ENCODE measurements around the gene TGM3. TPM values are rescaled to one million over a fixed set of nuclear protein-coding genes. Genes with fewer than 3 reads are reported as not detected.
"Not testable (repeated sequence)": the region's sequence is repeated elsewhere in the genome, so short reads cannot be mapped to it uniquely, and the experiment has no call there.

The TGM3 gene
- total and polyA plus RNA-seq, 10 of the 15 experiments (the other 5 are each of a cell fraction or from before 2014, with no cell fraction given), result not detected

DNA sequence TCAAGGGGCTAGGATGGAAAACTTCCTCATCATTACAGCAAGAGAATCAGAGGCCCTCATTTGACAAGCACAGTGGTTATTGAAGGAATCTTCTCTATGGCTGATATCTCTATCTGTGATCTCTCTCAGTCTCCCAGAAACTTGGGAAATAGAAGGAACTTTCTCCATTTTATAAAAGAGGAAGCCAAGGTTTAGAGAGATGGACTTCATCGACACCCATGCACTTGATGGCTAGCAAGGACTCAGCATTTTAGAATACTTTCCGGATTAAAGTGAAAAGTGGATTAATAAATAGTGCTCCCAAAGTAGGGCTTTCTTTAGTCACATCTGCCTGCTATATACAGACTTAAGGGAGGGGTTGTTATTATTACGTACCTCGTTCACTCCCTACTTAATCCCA is 34.2 kb upstream of the TGM3 start:
- no peak for DNase-seq (ENCODE audit: low read depth, low spot score)
- Histone ChIP-seq H3K27ac (ENCODE audit: control insufficient read depth, insufficient read depth) (no peak overlapping the region), H3K4me1 (ENCODE audit: control insufficient read depth, insufficient read depth, low read length) (no peaks in the 10 kb centered on the region), H3K9me3 (replicated peaks; ENCODE audit: control insufficient read depth, insufficient read depth, low read length) (no peaks in the 10 kb centered on the region), H3K27me3 (replicated peaks in 1 of 2; ENCODE audit: control insufficient read depth in 2 of 2, insufficient read depth in 2 of 2, low read length in 1 of 2) (peaks cover 0 to 6% of the 10 kb centered on the region in 2 experiments; a peak in 2 of 4 replicates), H4K20me1 (ENCODE audit: control insufficient read depth, insufficient read depth) (no peaks in the 10 kb centered on the region), H2AFZ (ENCODE audit: control insufficient read depth, low read depth, low read length) (no peak overlapping the region), H3K36me3 (ENCODE audit: control insufficient read depth in 2 of 2, insufficient read depth in 2 of 2, low read length in 1 of 2) (no peaks in the 10 kb centered on the region), H3K4me3 (no peak overlapping the region), H3K79me2 (ENCODE audit: control insufficient read depth, insufficient read depth, low read length) (no peaks in the 10 kb centered on the region), H3K4me2 (ENCODE audit: control insufficient read depth, insufficient read depth) (no peak overlapping the region), H3K9ac (ENCODE audit: control insufficient read depth, insufficient read depth, low read length) (no peak overlapping the region)
- ChIA-PET POLR2A (no interaction called here), RAD21 (ENCODE audit: unreplicated experiment) (no interaction called here), CTCF (interaction anchor here (0.6 kb wide), 1 partner anchor 338 kb away, joined by 3 read pairs; no protein-coding TSS in a partner anchor), SMC1A (ENCODE audit: uncharacterized antibody, unreplicated experiment) (no interaction called here)
- no TSS peak for BruUV-seq (replicated peaks)
- TF ChIP-seq NRF1 (conservative IDR thresholded peaks at IDR 0.05; ENCODE audit: low read depth, low read length), result no peak
- no peak for FAIRE-seq
- 46% methylated on average over 4 of the region's 4 CpGs for WGBS (ENCODE audit: insufficient coverage, insufficient replicate concordance, low lambda C conversion rate, missing lambda C conversion rate)
- in situ Hi-C loops (cut with MboI), result no loop called here
- no peak for ATAC-seq
- intact Hi-C loops (cut with micrococcal nuclease; ENCODE audit: unreplicated experiment), result no loop called here

DNA sequence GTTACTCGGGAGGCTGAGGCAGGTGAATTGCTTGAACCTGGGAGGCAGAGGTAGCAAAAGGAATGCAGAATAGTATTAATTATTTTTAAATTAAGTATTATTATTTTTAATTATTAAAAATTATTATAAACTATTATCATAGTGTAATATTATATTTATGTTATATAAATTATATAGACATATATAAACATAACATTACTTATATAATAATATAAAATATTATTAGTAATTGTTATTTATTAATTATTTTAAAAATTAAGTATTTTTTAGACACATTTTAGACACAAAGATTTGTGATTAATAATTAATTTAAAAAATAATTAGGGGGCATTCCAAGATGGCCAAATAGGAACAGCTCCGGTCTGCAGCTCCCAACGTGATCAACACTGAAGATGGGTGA is 31.7 kb upstream of the TGM3 start:
- intact Hi-C loops (cut with micrococcal nuclease; ENCODE audit: unreplicated experiment) (no loop called here), in situ Hi-C loops (cut with MboI) (no loop called here)
- H3K4me2 ChIP-seq (ENCODE audit: control insufficient read depth, insufficient read depth), result no peak overlapping the region
- ChIA-PET CTCF (no interaction called here), RAD21 (ENCODE audit: unreplicated experiment) (no interaction called here), SMC1A (ENCODE audit: uncharacterized antibody, unreplicated experiment) (interaction anchor here (2.2 kb wide), 1 partner anchor 11 kb away, joined by 5 read pairs; no protein-coding TSS in a partner anchor), POLR2A (no interaction called here)
- no peaks in the 10 kb centered on the region for H3K79me2 ChIP-seq (ENCODE audit: control insufficient read depth, insufficient read depth, low read length)
- H3K4me1 ChIP-seq (ENCODE audit: control insufficient read depth, insufficient read depth, low read length), result no peaks in the 10 kb centered on the region
- H3K27me3 ChIP-seq (replicated peaks in 1 of 2; ENCODE audit: control insufficient read depth in 2 of 2, insufficient read depth in 2 of 2, low read length in 1 of 2), result peaks cover 0 to 6% of the 10 kb centered on the region in 2 experiments; a peak in 2 of 4 replicates
- H4K20me1 ChIP-seq (ENCODE audit: control insufficient read depth, insufficient read depth), result no peaks in the 10 kb centered on the region
- 53% methylated on average over 3 of the region's 3 CpGs for WGBS (ENCODE audit: insufficient coverage, insufficient replicate concordance, low lambda C conversion rate, missing lambda C conversion rate)
- H3K27ac ChIP-seq (ENCODE audit: control insufficient read depth, insufficient read depth), result no peak overlapping the region
- FAIRE-seq, result no peak
- ATAC-seq, result no peak
- H3K9ac ChIP-seq (ENCODE audit: control insufficient read depth, insufficient read depth, low read length), result no peak overlapping the region
- H3K4me3 ChIP-seq, result no peak overlapping the region
- TF ChIP-seq, protein P1, sequence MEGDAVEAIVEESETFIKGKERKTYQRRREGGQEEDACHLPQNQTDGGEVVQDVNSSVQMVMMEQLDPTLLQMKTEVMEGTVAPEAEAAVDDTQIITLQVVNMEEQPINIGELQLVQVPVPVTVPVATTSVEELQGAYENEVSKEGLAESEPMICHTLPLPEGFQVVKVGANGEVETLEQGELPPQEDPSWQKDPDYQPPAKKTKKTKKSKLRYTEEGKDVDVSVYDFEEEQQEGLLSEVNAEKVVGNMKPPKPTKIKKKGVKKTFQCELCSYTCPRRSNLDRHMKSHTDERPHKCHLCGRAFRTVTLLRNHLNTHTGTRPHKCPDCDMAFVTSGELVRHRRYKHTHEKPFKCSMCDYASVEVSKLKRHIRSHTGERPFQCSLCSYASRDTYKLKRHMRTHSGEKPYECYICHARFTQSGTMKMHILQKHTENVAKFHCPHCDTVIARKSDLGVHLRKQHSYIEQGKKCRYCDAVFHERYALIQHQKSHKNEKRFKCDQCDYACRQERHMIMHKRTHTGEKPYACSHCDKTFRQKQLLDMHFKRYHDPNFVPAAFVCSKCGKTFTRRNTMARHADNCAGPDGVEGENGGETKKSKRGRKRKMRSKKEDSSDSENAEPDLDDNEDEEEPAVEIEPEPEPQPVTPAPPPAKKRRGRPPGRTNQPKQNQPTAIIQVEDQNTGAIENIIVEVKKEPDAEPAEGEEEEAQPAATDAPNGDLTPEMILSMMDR (IDR thresholded peaks at IDR 0.05 in 2 of 3, conservative IDR thresholded peaks at IDR 0.05 in 1 of 3; ENCODE audit: control insufficient read depth in 2 of 3, extremely low read depth in 1 of 3, insufficient read depth in 1 of 3, low read depth in 3 of 3, low read length in 3 of 3), result no peak
- no peak for TF ChIP-seq LARP7 (IDR thresholded peaks at IDR 0.05)
- H2AFZ ChIP-seq (ENCODE audit: control insufficient read depth, low read depth, low read length), result no peak overlapping the region
- BruUV-seq (replicated peaks), result no TSS peak
- H3K9me3 ChIP-seq (replicated peaks; ENCODE audit: control insufficient read depth, insufficient read depth, low read length), result no peaks in the 10 kb centered on the region
- no peak for DNase-seq (ENCODE audit: low read depth, low spot score)
- H3K36me3 ChIP-seq (ENCODE audit: control insufficient read depth in 2 of 2, insufficient read depth in 2 of 2, low read length in 1 of 2), result no peaks in the 10 kb centered on the region

DNA sequence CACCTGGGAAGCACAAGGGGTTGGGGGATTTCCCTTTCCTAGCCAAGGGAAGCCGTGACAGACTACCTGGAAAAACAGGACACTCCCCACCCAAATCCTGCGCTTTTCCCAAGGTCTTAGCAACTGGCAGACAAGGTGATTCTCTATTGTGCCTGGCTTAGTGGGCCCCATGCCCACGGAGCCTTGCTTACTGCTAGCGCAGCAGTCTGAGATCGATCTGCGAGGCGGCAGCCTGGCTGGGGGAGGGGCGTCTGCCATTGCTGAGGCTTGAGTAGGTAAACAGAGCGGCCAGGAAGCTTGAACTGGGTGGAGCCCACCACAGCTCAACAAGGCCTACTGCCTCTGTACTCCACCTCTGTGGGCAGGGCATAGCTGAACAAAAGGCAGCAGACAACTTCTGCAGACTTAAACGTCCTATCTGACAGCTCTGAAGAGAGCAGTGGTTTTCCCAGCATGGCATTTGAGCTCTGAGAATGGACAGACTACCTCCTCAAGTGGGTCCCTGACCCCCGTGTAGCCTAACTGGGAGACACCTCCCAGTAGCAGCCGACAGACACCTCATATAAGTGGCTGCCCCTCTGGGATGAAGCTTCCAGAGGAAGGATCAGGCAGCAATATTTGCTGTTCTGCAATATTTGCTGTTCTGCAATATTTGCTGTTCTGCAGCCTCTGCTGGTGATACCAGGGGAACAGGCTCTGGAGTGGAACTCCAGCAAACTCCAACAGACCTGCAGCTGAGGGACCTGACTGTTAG is 31.0 kb upstream of the TGM3 start:
- H3K9ac ChIP-seq (ENCODE audit: control insufficient read depth, insufficient read depth, low read length); H3K27ac ChIP-seq (ENCODE audit: control insufficient read depth, insufficient read depth); H3K79me2 ChIP-seq (ENCODE audit: control insufficient read depth, insufficient read depth, low read length); BruUV-seq (replicated peaks); H3K36me3 ChIP-seq (ENCODE audit: control insufficient read depth in 2 of 2, insufficient read depth in 2 of 2, low read length in 1 of 2); H3K9me3 ChIP-seq (replicated peaks; ENCODE audit: control insufficient read depth, insufficient read depth, low read length); CTCF ChIA-PET; FAIRE-seq; H3K27me3 ChIP-seq (replicated peaks in 1 of 2; ENCODE audit: control insufficient read depth in 2 of 2, insufficient read depth in 2 of 2, low read length in 1 of 2); H3K4me3 ChIP-seq; ATAC-seq; H2AFZ ChIP-seq (ENCODE audit: control insufficient read depth, low read depth, low read length); H3K4me1 ChIP-seq (ENCODE audit: control insufficient read depth, insufficient read depth, low read length); POLR2A ChIA-PET; RAD21 ChIA-PET (ENCODE audit: unreplicated experiment); H3K4me2 ChIP-seq (ENCODE audit: control insufficient read depth, insufficient read depth); H4K20me1 ChIP-seq (ENCODE audit: control insufficient read depth, insufficient read depth); DNase-seq (ENCODE audit: low read depth, low spot score); intact Hi-C loops (cut with micrococcal nuclease; ENCODE audit: unreplicated experiment); in situ Hi-C loops (cut with MboI): not testable (repeated sequence)
- 45% methylated on average over 12 of the region's 12 CpGs for WGBS (ENCODE audit: insufficient coverage, insufficient replicate concordance, low lambda C conversion rate, missing lambda C conversion rate)
- SMC1A ChIA-PET (ENCODE audit: uncharacterized antibody, unreplicated experiment), result interaction anchor here (2.2 kb wide), 1 partner anchor 10 kb away, joined by 5 read pairs; no protein-coding TSS in a partner anchor

Measured in GM12878 (cell line).